PFSK-1 (cell line): ENCODE measurements around the gene KCNJ4.

Experiments used
- FOXP2 ChIP-seq: optimal IDR thresholded peaks from 2 replicates; pipeline ENCODE3; 2011; ENCODE audit warnings: borderline replicate concordance, control low read depth, inconsistent platforms; ENCODE audit not compliant: insufficient read depth; ENCODE audit errors: extremely low read length, extremely low read depth
- POLR2AphosphoS5 ChIP-seq: IDR thresholded peaks from 2 replicates; pipeline ENCODE4 v1.6.1; 2012; ENCODE audit warnings: low read depth, mild to moderate bottlenecking, control low read depth, low read length, moderate library complexity
- REST ChIP-seq, 2 experiments: IDR thresholded peaks; 2 replicates each; pipeline versions ENCODE4 v1.6.1 to v1.8.0; 2011 to 2012; ENCODE audit warnings: low read depth in 2 of 2, low read length in 2 of 2, control low read depth in 1 of 2, inconsistent platforms in 1 of 2, mild to moderate bottlenecking in 1 of 2, moderate library complexity in 1 of 2; ENCODE audit not compliant: insufficient read depth in 1 of 2
- SIN3A ChIP-seq: IDR thresholded peaks from 2 replicates; pipeline ENCODE4 v1.6.1; 2012; ENCODE audit warnings: mild to moderate bottlenecking, low read length, moderate library complexity, borderline replicate concordance; ENCODE audit not compliant: insufficient read depth
- TAF1 ChIP-seq: IDR thresholded peaks from 2 replicates; pipeline ENCODE4 v1.6.1; 2012; ENCODE audit warnings: low read length, control low read depth, borderline replicate concordance; ENCODE audit not compliant: insufficient read depth

The KCNJ4 gene

GRCh38 chr22:38477585-38477984, 22.6 kb upstream of the KCNJ4 start:
- TF ChIP-seq REST (IDR thresholded peaks at IDR 0.05; ENCODE audit: insufficient read depth in 1 of 2, low read depth in 2 of 2, low read length in 2 of 2) (no peak), POLR2AphosphoS5 (no peak), TAF1 (no peak), FOXP2 (no peak), SIN3A (no peak)

GRCh38 chr22:38474003-38474607, 19.1 kb upstream of the KCNJ4 start:
- TF ChIP-seq REST (IDR thresholded peaks at IDR 0.05; ENCODE audit: insufficient read depth in 1 of 2, low read depth in 2 of 2, low read length in 2 of 2) (no peak), POLR2AphosphoS5 (no peak), TAF1 (no peak), FOXP2 (no peak), SIN3A (no peak)

- TF ChIP-seq REST (IDR thresholded peaks at IDR 0.05; ENCODE audit: insufficient read depth in 1 of 2, low read depth in 2 of 2, low read length in 2 of 2) (no peak), SIN3A (no peak), POLR2AphosphoS5 (no peak), FOXP2 (no peak), TAF1 (no peak)
Measured at GRCh38 chr22:38471237-38471636, 16.2 kb upstream of the KCNJ4 start.

GRCh38 chr22:38469306-38469781, 14.3 kb upstream of the KCNJ4 start:
- TF ChIP-seq SIN3A: no peak
- no peak for TF ChIP-seq POLR2AphosphoS5
- TF ChIP-seq FOXP2: no peak
- no peak for TF ChIP-seq REST (IDR thresholded peaks at IDR 0.05; ENCODE audit: insufficient read depth in 1 of 2, low read depth in 2 of 2, low read length in 2 of 2)
- TF ChIP-seq TAF1: no peak

GRCh38 chr22:38468443-38469305, 13.7 kb upstream of the KCNJ4 start:
- TF ChIP-seq SIN3A: no peak
- TF ChIP-seq FOXP2: no peak
- no peak for TF ChIP-seq TAF1
- no peak for TF ChIP-seq POLR2AphosphoS5
- TF ChIP-seq REST (IDR thresholded peaks at IDR 0.05; ENCODE audit: insufficient read depth in 1 of 2, low read depth in 2 of 2, low read length in 2 of 2): no peak
